GM11168 (cell line): ENCODE measurements around the gene GIMAP4.
"Not testable (repeated sequence)": the region's sequence is repeated elsewhere in the genome, so short reads cannot be mapped to it uniquely, and the experiment has no call there.

Experiments
- in situ Hi-C: fragments of 300-500 bp; cut with MboI; formaldehyde crosslinking; loops from one replicate; pipeline ENCODE4 v1.12.0; 2022; ENCODE audit warnings: low sequenced_read_pairs; ENCODE audit not compliant: unreplicated experiment

GIMAP4 gene

DNA sequence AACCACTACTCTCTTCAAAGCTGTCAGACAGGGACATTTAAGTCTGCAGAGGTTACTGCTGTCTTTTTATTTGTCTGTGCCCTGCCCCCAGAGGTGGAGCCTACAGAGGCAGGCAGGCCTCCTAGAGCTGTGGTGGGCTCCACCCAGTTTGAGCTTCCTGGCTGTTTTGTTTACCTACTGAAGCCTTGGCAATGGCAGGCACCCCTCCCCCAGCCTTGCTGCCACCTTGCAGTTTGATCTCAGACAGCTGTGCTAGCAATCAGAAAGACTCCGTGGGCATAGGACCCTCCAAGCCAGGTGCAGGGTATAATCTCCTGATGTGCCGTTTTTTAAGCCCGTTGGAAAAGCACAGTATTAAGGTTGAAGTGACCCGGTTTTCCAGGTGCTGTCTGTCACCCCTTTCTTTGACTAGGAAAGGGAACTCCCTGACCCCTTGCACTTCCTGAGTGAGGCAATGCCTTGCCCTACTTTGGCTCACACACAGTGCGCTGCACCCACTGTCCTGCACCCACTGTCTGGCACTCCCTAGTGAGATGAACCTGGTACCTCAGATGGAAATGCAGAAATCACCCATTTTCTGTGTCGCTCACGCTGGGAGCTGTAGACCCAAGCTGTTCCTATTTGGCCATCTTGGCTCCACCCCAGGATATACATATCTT lies 12.9 kb downstream of the GIMAP4 start:
- in situ Hi-C loops, result not testable (repeated sequence)

DNA sequence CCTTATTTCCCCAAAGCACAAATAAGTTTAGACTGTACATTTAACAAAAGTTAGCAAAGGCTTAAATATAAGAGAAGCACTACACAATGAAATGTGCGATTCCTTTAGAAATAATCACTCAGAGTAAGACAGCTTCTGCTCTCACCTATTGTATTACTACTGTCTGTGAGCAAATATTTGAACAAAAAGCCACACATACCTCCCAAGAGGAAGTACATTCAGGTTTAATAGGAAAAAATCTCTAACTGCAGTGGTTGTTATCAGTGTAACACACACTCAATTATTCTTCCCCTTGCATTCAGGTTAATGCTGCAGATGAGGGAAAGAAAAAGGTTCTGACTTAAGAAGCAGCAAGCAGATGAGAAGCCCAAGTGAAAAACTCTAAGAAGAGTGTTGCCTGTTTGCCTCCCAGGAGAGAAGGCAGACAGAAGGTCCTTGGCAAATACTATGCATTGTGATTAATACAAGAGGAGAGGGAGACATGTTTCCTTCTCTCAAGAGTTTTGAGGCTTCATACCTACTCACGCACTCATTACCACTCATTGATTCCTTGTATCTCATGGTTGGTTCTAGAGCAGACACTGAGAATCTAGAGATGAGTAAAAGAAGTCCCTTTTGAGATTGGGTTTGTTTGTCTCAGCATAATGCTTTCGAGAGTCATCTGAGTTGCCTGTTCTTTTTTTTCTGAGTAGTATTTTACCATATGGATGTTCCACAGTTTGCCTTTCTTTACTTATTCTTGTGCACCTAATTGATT lies 13.6 kb downstream of the GIMAP4 start:
- in situ Hi-C loops, result no loop called here

DNA sequence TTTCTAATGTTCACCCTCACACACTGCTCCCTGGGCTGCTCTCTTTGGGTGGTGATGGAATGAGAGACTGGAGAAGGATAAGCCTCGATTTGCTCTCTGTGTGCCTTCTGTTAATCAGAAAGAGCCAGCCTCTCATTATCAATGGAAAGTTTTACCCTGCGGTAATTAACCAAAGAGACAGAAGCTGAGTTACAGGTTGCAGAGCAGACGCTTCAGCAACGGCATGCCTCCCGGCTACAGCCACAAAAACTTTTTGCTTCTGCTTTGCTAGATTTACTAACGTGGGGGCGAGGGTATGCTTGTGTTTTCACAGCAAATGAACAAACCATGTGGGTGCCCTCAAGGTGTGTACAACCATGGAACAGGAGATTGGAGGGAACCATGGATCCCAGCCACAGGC lies 18.0 kb downstream of the GIMAP4 start:
- in situ Hi-C loops, result no loop called here

DNA sequence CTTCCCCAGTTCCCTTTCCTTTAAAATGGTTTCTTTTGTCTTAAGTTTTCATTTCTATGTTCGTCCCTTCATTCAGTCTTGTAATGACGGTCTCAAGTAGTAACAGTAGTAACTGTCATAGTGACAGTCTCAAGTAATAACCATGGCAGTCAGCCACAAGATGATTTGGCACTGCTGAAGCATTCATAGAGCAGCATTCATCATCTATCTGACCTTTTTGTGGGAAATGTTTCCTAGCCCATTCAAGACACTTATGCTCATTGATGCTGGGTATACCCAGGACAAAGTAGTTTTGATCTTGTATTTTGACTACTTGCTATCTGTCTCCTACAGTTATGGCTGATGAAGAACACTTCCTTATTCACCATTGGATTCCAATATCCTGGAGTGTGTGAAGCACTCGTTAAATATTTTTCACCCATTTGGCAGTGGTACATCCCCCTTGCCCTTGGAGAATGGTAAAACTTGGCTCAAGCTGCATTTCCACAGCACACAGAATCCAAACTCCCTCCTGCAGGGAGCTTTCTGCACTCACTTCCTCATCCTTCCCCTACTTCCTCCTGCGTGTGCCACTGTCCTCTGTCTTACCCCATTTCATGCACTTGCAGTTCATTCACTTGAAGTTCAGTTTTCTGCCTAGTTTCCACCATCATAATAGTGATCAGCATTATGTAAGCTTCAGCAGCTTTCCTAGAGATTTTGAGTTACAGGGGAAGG lies 19.0 kb downstream of the GIMAP4 start:
- in situ Hi-C loops, result no loop called here

DNA sequence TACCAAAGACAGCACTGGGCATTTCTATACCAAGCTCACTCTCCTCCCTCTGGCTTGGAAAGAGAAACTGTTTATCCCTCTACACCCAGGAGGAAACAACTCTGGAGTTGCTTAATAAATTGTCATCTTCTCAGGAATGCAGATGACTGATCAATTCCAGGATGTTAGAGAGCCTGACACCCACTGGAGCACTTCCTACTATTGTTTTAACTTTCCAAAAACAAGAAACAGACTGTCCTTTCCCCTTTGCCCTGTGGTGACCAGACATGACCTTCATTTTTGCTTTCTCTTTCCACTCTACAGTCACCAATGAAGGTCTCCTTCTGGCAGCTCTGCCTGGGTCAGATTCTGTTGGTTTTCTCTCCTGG lies 19.6 kb downstream of the GIMAP4 start:
- in situ Hi-C loops, result no loop called here

DNA sequence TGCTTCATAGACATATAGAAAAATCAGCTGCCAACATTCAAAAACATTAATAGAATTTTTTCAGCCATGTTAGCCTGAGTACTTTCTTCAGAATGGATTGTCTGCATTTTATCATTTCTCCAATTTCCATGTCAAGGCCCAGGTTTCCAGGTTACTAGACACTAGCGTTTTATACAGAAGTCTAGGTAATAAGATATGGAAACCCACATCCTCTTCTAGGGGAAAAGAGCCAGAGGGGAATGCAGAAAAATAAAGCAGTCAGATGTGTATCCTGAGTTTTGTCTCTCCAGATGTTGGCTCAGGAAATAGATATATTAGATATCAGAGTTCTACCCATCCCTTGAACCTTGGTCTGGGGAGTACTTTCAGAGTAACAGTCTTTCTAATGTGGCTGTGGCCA lies 20.4 kb downstream of the GIMAP4 start:
- in situ Hi-C loops, result no loop called here

DNA sequence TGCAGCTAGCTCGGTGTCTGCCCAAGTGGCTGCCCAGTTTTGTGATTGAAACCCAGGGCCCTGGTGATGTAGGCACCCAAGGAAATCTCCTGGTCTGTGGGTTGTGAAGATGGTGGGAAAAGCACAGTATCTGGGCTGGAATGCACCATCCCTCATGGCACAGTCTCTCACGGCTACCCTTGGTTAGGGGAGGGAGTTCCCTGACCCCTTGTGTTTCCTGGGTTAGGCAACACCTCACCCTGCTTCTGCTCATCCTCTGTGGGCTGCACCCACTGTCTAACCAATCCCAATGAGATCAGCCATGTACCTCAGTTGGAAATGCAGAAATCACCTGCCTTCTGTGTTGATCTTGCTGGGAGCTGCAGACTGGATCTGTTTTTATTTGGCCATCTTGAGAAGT lies 27.6 kb downstream of the GIMAP4 start:
- in situ Hi-C loops, result no loop called here

DNA sequence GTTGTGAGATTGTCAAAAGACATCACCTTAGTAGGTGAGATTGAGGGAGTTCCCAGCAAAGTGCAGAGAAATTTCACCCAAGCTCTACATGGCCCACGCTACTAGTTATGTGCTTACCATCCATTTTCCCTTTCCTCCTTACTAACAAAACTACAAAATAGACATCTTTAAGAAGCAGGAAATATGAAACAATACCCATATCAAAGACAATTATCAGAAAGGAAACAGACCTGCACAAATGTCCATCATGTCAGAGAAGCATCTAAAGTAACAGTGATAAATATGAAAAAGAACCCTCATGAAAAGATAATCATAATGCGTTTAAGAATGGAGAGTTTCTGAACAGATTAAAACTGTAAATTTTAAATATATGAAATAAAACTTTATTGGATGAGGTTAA lies 28.2 kb downstream of the GIMAP4 start:
- in situ Hi-C loops, result no loop called here

DNA sequence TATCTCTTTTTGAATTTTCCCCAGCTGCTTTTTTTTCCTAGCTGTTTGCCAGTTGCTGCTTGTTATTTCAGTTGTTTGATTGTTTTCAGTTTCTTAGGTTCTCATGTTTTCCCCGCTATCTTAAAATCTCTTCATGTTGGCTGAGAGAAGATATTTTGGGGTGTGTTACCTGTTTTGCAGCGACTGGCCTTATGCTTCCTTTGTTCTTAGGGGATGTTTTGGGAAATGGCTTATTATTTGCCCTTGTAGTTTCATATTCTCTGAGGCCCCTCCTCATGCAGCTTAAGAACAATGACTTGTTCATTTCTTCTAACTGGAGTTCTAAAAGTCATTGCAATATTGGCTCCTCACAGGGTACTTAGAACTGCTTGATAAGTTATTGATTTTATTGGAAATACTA lies 36.4 kb downstream of the GIMAP4 start:
- in situ Hi-C loops, result not testable (repeated sequence)

DNA sequence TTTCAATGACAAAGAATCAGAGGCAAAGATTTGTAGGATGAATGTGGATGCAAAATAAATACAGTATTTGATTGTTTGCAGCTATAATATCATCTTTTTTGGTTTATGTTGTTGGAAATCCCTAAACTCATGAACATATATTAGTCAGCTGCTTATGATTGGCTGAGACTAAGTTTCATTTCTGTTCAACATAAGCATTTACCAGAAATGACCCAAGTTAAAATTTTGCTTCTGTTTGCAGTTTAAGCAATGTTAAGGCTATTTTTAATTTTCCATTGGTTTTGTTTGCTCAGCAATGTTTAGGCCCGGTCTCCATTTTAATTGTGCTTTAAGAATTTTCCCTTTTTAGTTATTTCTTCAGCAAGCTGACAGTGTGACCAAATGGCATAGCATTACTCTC lies 43.0 kb downstream of the GIMAP4 start:
- in situ Hi-C loops, result no loop called here

DNA sequence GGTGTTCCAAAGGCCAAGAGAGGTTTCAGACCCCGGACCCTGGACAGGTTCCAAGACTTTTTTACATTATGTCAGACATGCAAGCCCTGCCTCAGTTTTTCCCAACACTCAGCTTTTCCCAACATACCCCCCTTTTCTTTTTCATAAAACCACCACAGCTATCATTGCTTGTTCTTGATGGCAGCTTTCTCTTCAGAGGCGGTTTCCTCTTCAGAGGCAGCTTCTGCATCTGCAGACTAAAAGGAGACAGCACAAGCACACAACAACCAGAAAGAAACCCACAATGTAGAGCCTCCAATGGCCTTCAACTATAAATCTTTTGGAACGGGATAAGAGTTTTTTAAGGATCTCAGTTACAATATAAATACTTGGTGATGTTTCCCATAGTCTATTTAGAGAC lies 45.7 kb downstream of the GIMAP4 start:
- in situ Hi-C loops, result no loop called here

DNA sequence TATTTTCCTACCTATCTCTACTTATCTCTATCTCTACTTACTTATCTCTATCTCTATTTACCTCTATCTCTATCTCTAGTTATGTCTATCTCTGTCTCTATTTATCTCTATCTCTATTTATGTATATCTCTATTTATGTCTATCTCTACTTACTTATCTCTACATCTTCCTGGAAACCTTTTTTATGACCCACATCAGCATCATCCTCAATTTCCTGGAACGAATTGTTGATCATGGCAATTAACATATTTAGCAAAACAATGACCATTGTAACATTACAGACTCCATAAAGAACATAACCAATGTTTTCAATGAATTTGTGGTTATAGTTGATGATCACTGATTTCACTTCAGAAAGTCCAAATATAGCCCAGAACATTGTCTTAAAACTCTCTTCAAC lies 46.7 kb downstream of the GIMAP4 start:
- in situ Hi-C loops, result no loop called here

DNA sequence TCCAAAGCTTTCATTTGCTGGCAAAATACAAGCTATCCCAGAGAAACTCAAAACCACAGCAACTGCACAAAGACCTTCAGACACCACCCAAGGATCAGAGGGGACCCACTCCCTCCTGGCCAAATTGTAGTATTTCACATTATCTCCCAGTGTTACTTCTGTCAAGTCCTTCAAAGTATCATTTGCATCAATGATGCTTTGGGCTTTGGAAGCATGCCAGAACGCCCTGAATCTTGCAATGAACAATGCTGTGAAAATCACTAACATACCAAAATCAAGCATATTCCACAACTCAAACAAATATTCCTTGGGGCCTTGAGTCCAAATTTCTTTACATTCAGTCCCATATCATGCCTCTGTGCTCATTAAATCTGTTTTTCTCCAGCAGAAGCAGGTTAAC lies 47.2 kb downstream of the GIMAP4 start:
- in situ Hi-C loops, result not testable (repeated sequence)

DNA sequence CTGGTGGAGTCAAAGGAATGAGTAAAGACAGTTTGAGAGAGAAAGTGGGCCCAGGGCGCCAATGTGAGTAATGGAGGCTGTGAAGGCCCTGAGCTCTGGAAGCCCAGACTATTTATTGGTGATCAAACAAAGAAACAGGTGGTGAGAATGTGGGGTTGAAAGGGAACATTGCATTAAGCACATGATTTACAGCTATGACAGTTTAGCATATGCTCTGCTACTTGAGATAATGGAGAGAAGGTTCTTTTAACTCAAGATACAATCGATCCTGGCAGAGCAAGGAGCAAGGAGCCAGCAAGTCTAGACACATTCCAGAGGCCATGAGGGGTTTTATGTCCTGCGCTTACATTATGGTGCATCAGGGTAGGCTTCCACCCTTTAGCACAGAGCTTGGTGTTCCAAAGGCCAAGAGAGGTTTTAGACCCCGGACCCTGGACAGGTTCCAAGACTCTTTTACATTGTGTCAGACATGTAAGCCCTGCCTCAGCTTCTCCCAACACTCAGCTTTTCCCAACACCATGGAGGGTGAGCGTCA lies 48.1 kb downstream of the GIMAP4 start:
- in situ Hi-C loops, result not testable (repeated sequence)

DNA sequence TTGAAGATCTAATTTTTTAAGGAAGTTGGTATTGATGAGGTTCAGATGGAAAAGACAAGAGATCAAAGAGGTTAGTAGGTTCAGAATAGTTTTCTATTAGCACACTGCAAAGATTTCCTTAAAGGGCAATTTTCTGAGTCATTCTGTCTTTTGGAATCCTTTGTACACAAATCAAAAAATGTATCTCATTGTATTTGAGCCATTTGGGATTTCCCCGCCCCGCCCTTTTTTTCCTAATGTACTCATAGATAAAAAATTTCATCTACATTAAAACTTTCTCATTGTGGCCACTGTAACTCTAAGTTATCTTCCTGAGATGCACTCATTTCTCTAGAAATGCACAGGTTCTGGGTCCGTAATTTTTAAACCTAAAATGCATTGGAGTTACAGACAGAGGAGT lies 52.9 kb downstream of the GIMAP4 start:
- in situ Hi-C loops, result no loop called here

DNA sequence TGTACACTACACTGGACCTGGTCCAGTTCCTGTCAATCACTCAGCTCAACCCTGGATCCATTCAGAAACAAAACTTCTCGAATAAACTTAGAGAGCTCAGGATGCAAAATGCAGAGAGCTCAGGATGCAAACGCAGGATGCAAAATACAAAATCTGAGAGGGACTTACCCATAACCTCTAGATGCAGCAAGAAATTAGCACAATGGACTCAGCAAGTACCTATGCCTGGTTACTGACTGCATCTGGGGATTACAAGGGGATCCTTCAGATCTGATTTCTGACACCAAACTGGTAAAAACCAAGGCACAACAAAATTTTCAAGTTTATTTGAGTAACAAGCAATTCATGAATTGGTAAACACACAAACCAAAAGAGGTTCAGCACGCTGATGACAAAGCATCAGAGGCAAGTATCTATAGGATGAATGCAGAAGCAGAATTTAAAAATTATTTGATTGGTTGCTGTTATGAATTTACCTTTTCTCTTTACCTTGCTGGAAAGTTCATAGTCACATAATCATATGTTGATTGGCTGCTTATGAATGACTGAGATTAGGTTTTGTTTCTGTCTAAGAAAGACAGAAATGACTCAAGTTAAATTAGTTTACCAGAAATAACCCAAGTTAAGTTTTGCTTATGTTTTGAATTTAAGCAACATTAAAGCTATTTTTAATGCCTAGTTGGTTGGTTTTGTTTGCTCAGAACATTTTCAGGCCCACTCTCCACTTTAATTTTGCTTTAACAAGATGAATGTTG lies 53.6 kb downstream of the GIMAP4 start:
- in situ Hi-C loops, result no loop called here

DNA sequence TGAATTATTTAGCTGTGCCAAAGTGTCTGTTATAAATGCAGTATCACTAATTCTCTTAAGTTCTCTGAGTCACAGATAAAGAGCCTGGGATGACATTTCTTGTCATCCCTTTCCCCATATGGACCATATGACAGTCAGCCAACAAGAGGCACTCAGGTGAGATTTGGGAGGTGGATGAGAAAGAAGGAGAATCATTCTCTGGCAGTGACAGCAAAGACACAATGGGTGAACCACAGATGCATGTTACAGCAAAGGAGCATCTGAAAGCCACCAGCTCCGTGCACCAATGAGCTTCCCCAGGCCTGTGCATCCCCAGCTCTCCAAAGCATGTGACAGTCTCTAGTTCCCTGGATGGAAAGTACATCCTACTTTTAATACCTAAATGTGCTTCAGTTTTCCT lies 54.2 kb downstream of the GIMAP4 start:
- in situ Hi-C loops, result no loop called here
